HEK293 (cell line): ENCODE data around the gene ATAD1.

Source experiments
- EGR2 ChIP-seq: fragments of 450-650 bp; formaldehyde crosslinking; IDR thresholded peaks from 2 replicates; pipeline ENCODE4 v1.5.1; 2016; ENCODE audit warnings: low read depth, missing biosample characterization, missing genetic modification characterization
- GLI4 ChIP-seq: fragments of 450-650 bp; formaldehyde crosslinking; IDR thresholded peaks from 2 replicates; pipeline ENCODE4 v1.5.1; 2016; ENCODE audit warnings: missing biosample characterization, missing genetic modification characterization
- KLF1 ChIP-seq: fragments of 450-650 bp; formaldehyde crosslinking; IDR thresholded peaks from 2 replicates; pipeline ENCODE4 v1.5.1; 2016; ENCODE audit warnings: missing biosample characterization, missing genetic modification characterization
- KLF16 ChIP-seq: fragments of 450-650 bp; formaldehyde crosslinking; IDR thresholded peaks from 2 replicates; pipeline ENCODE4 v1.5.1; 2017; ENCODE audit warnings: missing biosample characterization, missing genetic modification characterization
- KLF8 ChIP-seq: fragments of 450-650 bp; formaldehyde crosslinking; IDR thresholded peaks from 2 replicates; pipeline ENCODE4 v1.5.1; 2016; ENCODE audit warnings: missing biosample characterization, missing genetic modification characterization
- KLF9 ChIP-seq: fragments of 450-650 bp; formaldehyde crosslinking; IDR thresholded peaks from 2 replicates; pipeline ENCODE4 v1.5.1; 2016; ENCODE audit warnings: missing biosample characterization, missing genetic modification characterization, low read depth
- ZBTB8A ChIP-seq: fragments of 450-650 bp; formaldehyde crosslinking; IDR thresholded peaks from 2 replicates; pipeline ENCODE4 v1.5.1; 2016; ENCODE audit warnings: missing biosample characterization, missing genetic modification characterization
- ZFP69B ChIP-seq: fragments of 450-650 bp; formaldehyde crosslinking; IDR thresholded peaks from 2 replicates; pipeline ENCODE4 v1.5.1; 2016; ENCODE audit warnings: missing biosample characterization, missing genetic modification characterization
- ZNF16 ChIP-seq: fragments of 450-650 bp; formaldehyde crosslinking; IDR thresholded peaks from 2 replicates; pipeline ENCODE4 v1.5.1; 2016; ENCODE audit warnings: low read depth, missing biosample characterization, missing genetic modification characterization
- ZNF274 ChIP-seq, 2 experiments: fragments of 200-500 bp in 1 of 2; fragments of 450-650 bp in 1 of 2; sonication (Bioruptor generic) in 1 of 2; formaldehyde crosslinking in 1 of 2; IDR thresholded peaks; 2 replicates each; pipeline versions ENCODE4 v1.5.1 to v1.6.1; 2014 to 2016; ENCODE audit warnings: borderline replicate concordance in 1 of 2, inconsistent platforms in 1 of 2, low read length in 1 of 2, missing biosample characterization in 1 of 2, missing genetic modification characterization in 1 of 2
- ZNF354C ChIP-seq: fragments of 450-650 bp; formaldehyde crosslinking; IDR thresholded peaks from 2 replicates; pipeline ENCODE4 v1.5.1; 2016; ENCODE audit warnings: missing biosample characterization, missing genetic modification characterization, low read depth, borderline replicate concordance
- ZNF366 ChIP-seq: fragments of 450-650 bp; formaldehyde crosslinking; conservative IDR thresholded peaks from 2 replicates; pipeline ENCODE4 v1.5.1; 2016; ENCODE audit warnings: missing biosample characterization, missing genetic modification characterization
- ZNF394 ChIP-seq: fragments of 450-650 bp; formaldehyde crosslinking; IDR thresholded peaks from 2 replicates; pipeline ENCODE4 v1.5.1; 2016; ENCODE audit warnings: missing biosample characterization, missing genetic modification characterization, mild to moderate bottlenecking, moderate library complexity, borderline replicate concordance
- ZNF416 ChIP-seq: fragments of 450-650 bp; formaldehyde crosslinking; IDR thresholded peaks from 2 replicates; pipeline ENCODE4 v1.5.1; 2016; ENCODE audit warnings: missing biosample characterization, missing genetic modification characterization
- ZNF423 ChIP-seq: fragments of 450-650 bp; formaldehyde crosslinking; IDR thresholded peaks from 2 replicates; pipeline ENCODE4 v1.5.1; 2016; ENCODE audit warnings: missing biosample characterization, missing genetic modification characterization
- ZNF585B ChIP-seq: fragments of 450-650 bp; formaldehyde crosslinking; IDR thresholded peaks from 2 replicates; pipeline ENCODE4 v1.5.1; 2016; ENCODE audit warnings: missing biosample characterization, missing genetic modification characterization
- ZNF610 ChIP-seq: fragments of 450-650 bp; formaldehyde crosslinking; IDR thresholded peaks from 2 replicates; pipeline ENCODE4 v1.5.1; 2016; ENCODE audit warnings: missing biosample characterization, missing genetic modification characterization, borderline replicate concordance
- ZNF624 ChIP-seq: fragments of 450-650 bp; formaldehyde crosslinking; IDR thresholded peaks from 2 replicates; pipeline ENCODE4 v1.5.1; 2017; ENCODE audit warnings: missing biosample characterization, missing genetic modification characterization
- ZNF664 ChIP-seq: fragments of 450-650 bp; formaldehyde crosslinking; IDR thresholded peaks from 2 replicates; pipeline ENCODE4 v1.5.1; 2016; ENCODE audit warnings: missing biosample characterization, missing genetic modification characterization
- ZNF792 ChIP-seq: fragments of 450-650 bp; formaldehyde crosslinking; IDR thresholded peaks from 2 replicates; pipeline ENCODE4 v1.5.1; 2016; ENCODE audit warnings: missing biosample characterization, missing genetic modification characterization
- TF ChIP-seq, protein P1 (sequence below): fragments of 450-650 bp; IDR thresholded peaks from 2 replicates; pipeline ENCODE4 v1.5.1; 2018; ENCODE audit warnings: missing biosample characterization, mild to moderate bottlenecking, missing genetic modification characterization
- TF ChIP-seq, protein P2 (sequence below): fragments of 450-650 bp; formaldehyde crosslinking; IDR thresholded peaks from 2 replicates; pipeline ENCODE4 v1.5.1; 2017; ENCODE audit warnings: missing biosample characterization, missing genetic modification characterization
- TF ChIP-seq, protein P3 (sequence below): fragments of 450-650 bp; formaldehyde crosslinking; IDR thresholded peaks from 2 replicates; pipeline ENCODE4 v1.5.1; 2016; ENCODE audit warnings: missing biosample characterization, missing genetic modification characterization
- TF ChIP-seq, protein P4 (sequence below): fragments of 450-650 bp; formaldehyde crosslinking; IDR thresholded peaks from 2 replicates; pipeline ENCODE4 v1.5.1; 2016; ENCODE audit warnings: missing biosample characterization, missing genetic modification characterization
- TF ChIP-seq, protein P5 (sequence below): fragments of 450-650 bp; formaldehyde crosslinking; IDR thresholded peaks from 2 replicates; pipeline ENCODE4 v1.5.1; 2016; ENCODE audit warnings: missing biosample characterization, missing genetic modification characterization
- TF ChIP-seq, protein P6 (sequence below): fragments of 450-650 bp; formaldehyde crosslinking; IDR thresholded peaks from 2 replicates; pipeline ENCODE4 v1.5.1; 2016; ENCODE audit warnings: missing biosample characterization, missing genetic modification characterization
- TF ChIP-seq, protein P7 (sequence below): fragments of 450-650 bp; formaldehyde crosslinking; IDR thresholded peaks from 2 replicates; pipeline ENCODE4 v1.5.1; 2017; ENCODE audit warnings: missing biosample characterization, missing genetic modification characterization

Gene ATAD1

DNA sequence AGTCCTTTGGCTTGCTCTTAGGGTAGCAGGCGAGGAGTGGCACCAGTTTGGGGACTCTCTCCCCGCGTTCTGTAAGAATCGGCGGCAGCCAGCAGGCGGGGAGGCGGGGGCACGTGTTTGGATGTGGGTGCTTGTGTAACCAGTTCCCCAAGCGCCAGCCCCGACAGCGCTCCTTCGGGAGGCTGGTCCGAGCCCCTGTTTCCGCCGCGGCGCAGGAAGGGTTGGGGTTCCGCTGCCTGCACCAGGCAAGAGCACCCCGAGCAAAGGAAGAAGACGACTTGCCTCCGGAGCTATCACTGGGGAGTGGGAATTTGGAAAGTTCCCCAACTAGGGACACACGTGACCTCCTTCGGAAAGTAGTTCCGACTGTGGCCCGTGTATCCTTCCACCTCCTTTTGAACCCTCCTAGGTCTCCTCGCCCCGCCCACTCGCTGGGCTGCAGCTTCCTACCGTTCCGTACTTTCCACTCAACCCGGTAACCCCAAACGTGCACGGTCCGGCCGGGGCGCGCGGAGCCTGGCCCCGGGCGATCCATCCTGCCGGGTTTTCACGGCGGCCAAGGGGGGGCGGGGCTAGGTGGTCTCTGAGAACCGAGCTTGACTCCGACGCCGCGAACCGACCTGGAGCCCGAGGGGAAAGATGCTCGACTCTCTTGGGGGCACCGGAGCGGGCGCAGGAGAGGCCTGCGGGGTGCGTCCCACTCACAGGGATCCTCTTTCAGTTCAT lies 44.1 kb upstream of the ATAD1 start (continued):
- TF ChIP-seq ZNF274 (IDR thresholded peaks at IDR 0.05; ENCODE audit: low read length) (no peak), ZNF274 (tag by site-specific recombination; IDR thresholded peaks at IDR 0.05; ENCODE audit: borderline replicate concordance) (no peak), GLI4 (tag by site-specific recombination) (peak; percentile 46; the same call in 1 of the 2 replicates), KLF16 (tag by site-specific recombination) (peak; percentile 94), KLF8 (tag by site-specific recombination) (peak; percentile 71), ZNF624 (no peak), ZNF366 (tag by site-specific recombination) (no peak), ZNF354C (tag by site-specific recombination) (no peak), ZBTB8A (tag by site-specific recombination) (peak; percentile 83), ZNF16 (tag by site-specific recombination) (no peak), ZNF792 (tag by site-specific recombination) (0 out of 2 replicates have a peak, but pooled peaks have one; percentile 10), ZNF585B (tag by site-specific recombination) (no peak), ZNF416 (no peak), KLF9 (peak; percentile 90), ZNF664 (tag by site-specific recombination) (peak; percentile 26; the same call in 1 of the 2 replicates), ZNF394 (tag by site-specific recombination) (peak; percentile 36; the same call in 1 of the 2 replicates), ZNF610 (tag by site-specific recombination) (0 out of 2 replicates have a peak, but pooled peaks have one; percentile 32), ZNF423 (tag by site-specific recombination) (0 out of 2 replicates have a peak, but pooled peaks have one; percentile 11), ZFP69B (peak; percentile 70; the same call in 1 of the 2 replicates), EGR2 (tag by site-specific recombination) (peak; percentile 55; the same call in 1 of the 2 replicates), KLF1 (peak; percentile 67)
- TF ChIP-seq, protein P1, sequence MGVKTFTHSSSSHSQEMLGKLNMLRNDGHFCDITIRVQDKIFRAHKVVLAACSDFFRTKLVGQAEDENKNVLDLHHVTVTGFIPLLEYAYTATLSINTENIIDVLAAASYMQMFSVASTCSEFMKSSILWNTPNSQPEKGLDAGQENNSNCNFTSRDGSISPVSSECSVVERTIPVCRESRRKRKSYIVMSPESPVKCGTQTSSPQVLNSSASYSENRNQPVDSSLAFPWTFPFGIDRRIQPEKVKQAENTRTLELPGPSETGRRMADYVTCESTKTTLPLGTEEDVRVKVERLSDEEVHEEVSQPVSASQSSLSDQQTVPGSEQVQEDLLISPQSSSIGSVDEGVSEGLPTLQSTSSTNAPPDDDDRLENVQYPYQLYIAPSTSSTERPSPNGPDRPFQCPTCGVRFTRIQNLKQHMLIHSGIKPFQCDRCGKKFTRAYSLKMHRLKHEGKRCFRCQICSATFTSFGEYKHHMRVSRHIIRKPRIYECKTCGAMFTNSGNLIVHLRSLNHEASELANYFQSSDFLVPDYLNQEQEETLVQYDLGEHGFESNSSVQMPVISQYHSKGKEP (tag by site-specific recombination) = peak; percentile 68; the same call in 1 of the 2 replicates
- TF ChIP-seq, protein P2, sequence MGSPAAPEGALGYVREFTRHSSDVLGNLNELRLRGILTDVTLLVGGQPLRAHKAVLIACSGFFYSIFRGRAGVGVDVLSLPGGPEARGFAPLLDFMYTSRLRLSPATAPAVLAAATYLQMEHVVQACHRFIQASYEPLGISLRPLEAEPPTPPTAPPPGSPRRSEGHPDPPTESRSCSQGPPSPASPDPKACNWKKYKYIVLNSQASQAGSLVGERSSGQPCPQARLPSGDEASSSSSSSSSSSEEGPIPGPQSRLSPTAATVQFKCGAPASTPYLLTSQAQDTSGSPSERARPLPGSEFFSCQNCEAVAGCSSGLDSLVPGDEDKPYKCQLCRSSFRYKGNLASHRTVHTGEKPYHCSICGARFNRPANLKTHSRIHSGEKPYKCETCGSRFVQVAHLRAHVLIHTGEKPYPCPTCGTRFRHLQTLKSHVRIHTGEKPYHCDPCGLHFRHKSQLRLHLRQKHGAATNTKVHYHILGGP (tag by site-specific recombination) = no peak
- TF ChIP-seq, protein P3, sequence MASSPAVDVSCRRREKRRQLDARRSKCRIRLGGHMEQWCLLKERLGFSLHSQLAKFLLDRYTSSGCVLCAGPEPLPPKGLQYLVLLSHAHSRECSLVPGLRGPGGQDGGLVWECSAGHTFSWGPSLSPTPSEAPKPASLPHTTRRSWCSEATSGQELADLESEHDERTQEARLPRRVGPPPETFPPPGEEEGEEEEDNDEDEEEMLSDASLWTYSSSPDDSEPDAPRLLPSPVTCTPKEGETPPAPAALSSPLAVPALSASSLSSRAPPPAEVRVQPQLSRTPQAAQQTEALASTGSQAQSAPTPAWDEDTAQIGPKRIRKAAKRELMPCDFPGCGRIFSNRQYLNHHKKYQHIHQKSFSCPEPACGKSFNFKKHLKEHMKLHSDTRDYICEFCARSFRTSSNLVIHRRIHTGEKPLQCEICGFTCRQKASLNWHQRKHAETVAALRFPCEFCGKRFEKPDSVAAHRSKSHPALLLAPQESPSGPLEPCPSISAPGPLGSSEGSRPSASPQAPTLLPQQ (tag by site-specific recombination) = peak; percentile 74
- TF ChIP-seq, protein P4, sequence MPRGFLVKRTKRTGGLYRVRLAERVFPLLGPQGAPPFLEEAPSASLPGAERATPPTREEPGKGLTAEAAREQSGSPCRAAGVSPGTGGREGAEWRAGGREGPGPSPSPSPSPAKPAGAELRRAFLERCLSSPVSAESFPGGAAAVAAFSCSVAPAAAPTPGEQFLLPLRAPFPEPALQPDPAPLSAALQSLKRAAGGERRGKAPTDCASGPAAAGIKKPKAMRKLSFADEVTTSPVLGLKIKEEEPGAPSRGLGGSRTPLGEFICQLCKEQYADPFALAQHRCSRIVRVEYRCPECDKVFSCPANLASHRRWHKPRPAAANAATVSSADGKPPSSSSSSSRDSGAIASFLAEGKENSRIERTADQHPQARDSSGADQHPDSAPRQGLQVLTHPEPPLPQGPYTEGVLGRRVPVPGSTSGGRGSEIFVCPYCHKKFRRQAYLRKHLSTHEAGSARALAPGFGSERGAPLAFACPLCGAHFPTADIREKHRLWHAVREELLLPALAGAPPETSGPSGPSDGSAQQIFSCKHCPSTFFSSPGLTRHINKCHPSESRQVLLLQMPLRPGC (tag by site-specific recombination) = peak; percentile 44
- TF ChIP-seq, protein P5, sequence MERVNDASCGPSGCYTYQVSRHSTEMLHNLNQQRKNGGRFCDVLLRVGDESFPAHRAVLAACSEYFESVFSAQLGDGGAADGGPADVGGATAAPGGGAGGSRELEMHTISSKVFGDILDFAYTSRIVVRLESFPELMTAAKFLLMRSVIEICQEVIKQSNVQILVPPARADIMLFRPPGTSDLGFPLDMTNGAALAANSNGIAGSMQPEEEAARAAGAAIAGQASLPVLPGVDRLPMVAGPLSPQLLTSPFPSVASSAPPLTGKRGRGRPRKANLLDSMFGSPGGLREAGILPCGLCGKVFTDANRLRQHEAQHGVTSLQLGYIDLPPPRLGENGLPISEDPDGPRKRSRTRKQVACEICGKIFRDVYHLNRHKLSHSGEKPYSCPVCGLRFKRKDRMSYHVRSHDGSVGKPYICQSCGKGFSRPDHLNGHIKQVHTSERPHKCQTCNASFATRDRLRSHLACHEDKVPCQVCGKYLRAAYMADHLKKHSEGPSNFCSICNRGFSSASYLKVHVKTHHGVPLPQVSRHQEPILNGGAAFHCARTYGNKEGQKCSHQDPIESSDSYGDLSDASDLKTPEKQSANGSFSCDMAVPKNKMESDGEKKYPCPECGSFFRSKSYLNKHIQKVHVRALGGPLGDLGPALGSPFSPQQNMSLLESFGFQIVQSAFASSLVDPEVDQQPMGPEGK = peak; percentile 71
- TF ChIP-seq, protein P6, sequence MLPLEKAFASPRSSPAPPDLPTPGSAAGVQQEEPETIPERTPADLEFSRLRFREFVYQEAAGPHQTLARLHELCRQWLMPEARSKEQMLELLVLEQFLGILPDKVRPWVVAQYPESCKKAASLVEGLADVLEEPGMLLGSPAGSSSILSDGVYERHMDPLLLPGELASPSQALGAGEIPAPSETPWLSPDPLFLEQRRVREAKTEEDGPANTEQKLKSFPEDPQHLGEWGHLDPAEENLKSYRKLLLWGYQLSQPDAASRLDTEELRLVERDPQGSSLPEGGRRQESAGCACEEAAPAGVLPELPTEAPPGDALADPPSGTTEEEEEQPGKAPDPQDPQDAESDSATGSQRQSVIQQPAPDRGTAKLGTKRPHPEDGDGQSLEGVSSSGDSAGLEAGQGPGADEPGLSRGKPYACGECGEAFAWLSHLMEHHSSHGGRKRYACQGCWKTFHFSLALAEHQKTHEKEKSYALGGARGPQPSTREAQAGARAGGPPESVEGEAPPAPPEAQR (tag by site-specific recombination) = peak; percentile 69; the same call in 1 of the 2 replicates
- TF ChIP-seq, protein P7, sequence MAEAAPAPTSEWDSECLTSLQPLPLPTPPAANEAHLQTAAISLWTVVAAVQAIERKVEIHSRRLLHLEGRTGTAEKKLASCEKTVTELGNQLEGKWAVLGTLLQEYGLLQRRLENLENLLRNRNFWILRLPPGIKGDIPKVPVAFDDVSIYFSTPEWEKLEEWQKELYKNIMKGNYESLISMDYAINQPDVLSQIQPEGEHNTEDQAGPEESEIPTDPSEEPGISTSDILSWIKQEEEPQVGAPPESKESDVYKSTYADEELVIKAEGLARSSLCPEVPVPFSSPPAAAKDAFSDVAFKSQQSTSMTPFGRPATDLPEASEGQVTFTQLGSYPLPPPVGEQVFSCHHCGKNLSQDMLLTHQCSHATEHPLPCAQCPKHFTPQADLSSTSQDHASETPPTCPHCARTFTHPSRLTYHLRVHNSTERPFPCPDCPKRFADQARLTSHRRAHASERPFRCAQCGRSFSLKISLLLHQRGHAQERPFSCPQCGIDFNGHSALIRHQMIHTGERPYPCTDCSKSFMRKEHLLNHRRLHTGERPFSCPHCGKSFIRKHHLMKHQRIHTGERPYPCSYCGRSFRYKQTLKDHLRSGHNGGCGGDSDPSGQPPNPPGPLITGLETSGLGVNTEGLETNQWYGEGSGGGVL = 0 out of 2 replicates have a peak, but pooled peaks have one; percentile 25
